CD14-positive monocyte (primary cell): ENCODE data around the gene TBC1D5. TPM values are rescaled to one million over a fixed set of nuclear protein-coding genes. Genes with fewer than 3 reads are reported as not detected.

ENCODE experiments used
- DNase-seq, 3 donors: peaks; one replicate each; pipeline ENCODE4 v3.0.0-alpha.2; 2011 to 2022
- H2AFZ ChIP-seq: 2 replicates; pipeline ENCODE4 v1.6.0; 2012; ENCODE audit warnings: mild to moderate bottlenecking, low read depth, low read length, inconsistent platforms; ENCODE audit not compliant: insufficient read depth, poor library complexity, severe bottlenecking
- H3K27ac ChIP-seq, 2 donors: 1 replicate in 1 of 2; 2 replicates in 1 of 2; pipeline ENCODE4 v1.5.1; 2012 to 2013; ENCODE audit warnings: low read length in 2 of 2, control low read depth in 1 of 2, inconsistent platforms in 1 of 2, low read depth in 1 of 2, mild to moderate bottlenecking in 1 of 2
- H3K27me3 ChIP-seq, 2 donors: one replicate each; pipeline versions ENCODE4 v1.6.0 to v1.6.1; 2011 to 2013; ENCODE audit warnings: low read length in 2 of 2; ENCODE audit not compliant: control insufficient read depth in 2 of 2, insufficient read depth in 2 of 2
- H3K36me3 ChIP-seq, 2 donors: replicated peaks in 1 of 2; 1 replicate in 1 of 2; 2 replicates in 1 of 2; pipeline versions ENCODE4 v1.5.1 to v1.6.1; 2012 to 2013; ENCODE audit warnings: low read length in 2 of 2, control low read depth in 1 of 2, inconsistent platforms in 1 of 2, mild to moderate bottlenecking in 1 of 2; ENCODE audit not compliant: insufficient read depth in 2 of 2, control insufficient read depth in 1 of 2
- H3K4me1 ChIP-seq, 2 donors: 1 replicate in 1 of 2; 2 replicates in 1 of 2; pipeline versions ENCODE4 v1.5.1 to v1.6.1; 2012 to 2013; ENCODE audit warnings: low read length in 2 of 2, control low read depth in 1 of 2, inconsistent platforms in 1 of 2, mild to moderate bottlenecking in 1 of 2, moderate library complexity in 1 of 2; ENCODE audit not compliant: insufficient read depth in 2 of 2, control insufficient read depth in 1 of 2
- H3K4me2 ChIP-seq: replicated peaks from 2 replicates; pipeline ENCODE3; 2012; ENCODE audit warnings: low read length, moderate library complexity, mild to moderate bottlenecking; ENCODE audit not compliant: poor library complexity, severe bottlenecking; ENCODE audit errors: extremely low read depth
- H3K4me3 ChIP-seq, 3 experiments: fragments of 200-600 bp in 1 of 3; sonication (generic) in 1 of 3; replicated peaks in 1 of 3; 1 replicate in 2 of 3; 2 replicates in 1 of 3; pipeline ENCODE4 v1.5.1; 2011 to 2013; ENCODE audit warnings: low read length in 3 of 3, mild to moderate bottlenecking in 3 of 3, control low read depth in 2 of 3, low read depth in 2 of 3, inconsistent platforms in 1 of 3, moderate library complexity in 1 of 3
- H3K79me2 ChIP-seq: 2 replicates; pipeline ENCODE4 v1.6.0; 2012; ENCODE audit warnings: mild to moderate bottlenecking, control low read depth, inconsistent platforms, low read length, moderate library complexity; ENCODE audit not compliant: insufficient read depth
- H3K9ac ChIP-seq: 2 replicates; pipeline ENCODE4 v1.6.0; 2017; ENCODE audit warnings: low read length, mild to moderate bottlenecking; ENCODE audit not compliant: insufficient read depth, poor library complexity, severe bottlenecking
- H3K9me3 ChIP-seq, 2 donors: replicated peaks in 1 of 2; 1 replicate in 1 of 2; 2 replicates in 1 of 2; pipeline versions ENCODE4 v1.5.1 to v1.6.1; 2012 to 2013; ENCODE audit warnings: low read length in 2 of 2, control low read depth in 1 of 2; ENCODE audit not compliant: control insufficient read depth in 1 of 2, insufficient read depth in 1 of 2
- H4K20me1 ChIP-seq: 2 replicates; pipeline ENCODE4 v1.6.0; 2012; ENCODE audit warnings: mild to moderate bottlenecking, low read length, control low read depth, moderate library complexity; ENCODE audit not compliant: insufficient read depth
- H3K27ac Mint-ChIP-seq, 7 donors: one replicate each; pipeline ENCODE4 v1.8.0; 2020; ENCODE audit warnings: mild to moderate bottlenecking in 7 of 7, mixed read lengths in 7 of 7, moderate library complexity in 6 of 7, inconsistent platforms in 2 of 7
- H3K27me3 Mint-ChIP-seq, 3 donors: one replicate each; pipeline ENCODE4 v1.8.0; 2021 to 2022; ENCODE audit warnings: low read depth in 3 of 3, mild to moderate bottlenecking in 3 of 3, mixed read lengths in 3 of 3, moderate library complexity in 3 of 3, inconsistent platforms in 1 of 3
- H3K36me3 Mint-ChIP-seq, 2 donors: one replicate each; pipeline ENCODE4 v1.8.0; 2020; ENCODE audit warnings: mixed read lengths in 2 of 2, inconsistent platforms in 1 of 2, mild to moderate bottlenecking in 1 of 2
- H3K4me1 Mint-ChIP-seq: one replicate; pipeline ENCODE4 v1.8.0; 2020; ENCODE audit warnings: mild to moderate bottlenecking, mixed read lengths
- H3K4me3 Mint-ChIP-seq, 2 donors: one replicate each; pipeline ENCODE4 v1.8.0; 2020; ENCODE audit warnings: mild to moderate bottlenecking in 2 of 2, mixed read lengths in 2 of 2, moderate library complexity in 1 of 2
- H3K9me3 Mint-ChIP-seq, 7 donors: one replicate each; pipeline ENCODE4 v1.8.0; 2020 to 2022; ENCODE audit warnings: mixed read lengths in 7 of 7, mild to moderate bottlenecking in 6 of 7, moderate library complexity in 6 of 7, inconsistent platforms in 2 of 7
- WGBS: methylation state at CpG from one replicate; pipeline ENCODE4 v1.1.5; 2013; ENCODE audit warnings: missing lambda C conversion rate; ENCODE audit not compliant: insufficient coverage; 5-methylcytosine and 5-hydroxymethylcytosine counted together
- intact Hi-C, 2 donors: fragments of 100-400 bp; cut with micrococcal nuclease; formaldehyde crosslinking; loops; one replicate each; pipeline versions ENCODE4 v1.15.0 to v1.15.1; 2023
- polyA plus RNA-seq, 3 donors: library from polyadenylated mRNA; depleted of rRNA in 1 of 3; unstranded in 2 of 3; stranded (reverse) in 1 of 3; fragments of 300-500 nt in 2 of 3; fragments of >200 nt in 1 of 3; fragmentation: Illumina TruSeq in 2 of 3; gene quantifications; 1 replicate in 2 of 3; 2 replicates in 1 of 3; pipeline ENCODE4 v1.2.3, GENCODE V29; 2012 to 2021
- TF ChIP-seq, protein P1 (sequence below): fragments of 200-600 bp; IDR thresholded peaks from one replicate; pipeline ENCODE4 v1.8.0; 2022; ENCODE audit warnings: antibody characterized with exemption, mild to moderate bottlenecking

Gene TBC1D5
- polyA plus RNA-seq, 3 donors, result 17.6 to 35.3 (median 21.0) TPM

GRCh38 chr3:17529677-17530076 lies 212.8 kb downstream of the TBC1D5 start:
- no peak overlapping the region for H3K27ac ChIP-seq
- H3K79me2 ChIP-seq, result no peaks in the 10 kb centered on the region
- 85% methylated on average over 6 of the region's 11 CpGs for WGBS
- H3K4me1 Mint-ChIP-seq, result no peaks in the 10 kb centered on the region
- H3K9me3 ChIP-seq, result no peaks in the 10 kb centered on the region
- intact Hi-C loops, result no loop called here
- H3K4me1 ChIP-seq, result no peaks in the 10 kb centered on the region
- no peaks in the 10 kb centered on the region for H3K27me3 ChIP-seq
- H3K9ac ChIP-seq, result no peak overlapping the region
- no peak overlapping the region for H3K4me3 ChIP-seq
- H4K20me1 ChIP-seq, result peaks cover 3% of the 10 kb centered on the region
- peaks cover 5 to 9% of the 10 kb centered on the region in 2 donors for H3K36me3 Mint-ChIP-seq
- no peak overlapping the region for H3K4me2 ChIP-seq
- H3K9me3 Mint-ChIP-seq, result peaks cover 0 to 4% (median 0%) of the 10 kb centered on the region in 7 donors
- no peak for DNase-seq
- TF ChIP-seq, protein P1, sequence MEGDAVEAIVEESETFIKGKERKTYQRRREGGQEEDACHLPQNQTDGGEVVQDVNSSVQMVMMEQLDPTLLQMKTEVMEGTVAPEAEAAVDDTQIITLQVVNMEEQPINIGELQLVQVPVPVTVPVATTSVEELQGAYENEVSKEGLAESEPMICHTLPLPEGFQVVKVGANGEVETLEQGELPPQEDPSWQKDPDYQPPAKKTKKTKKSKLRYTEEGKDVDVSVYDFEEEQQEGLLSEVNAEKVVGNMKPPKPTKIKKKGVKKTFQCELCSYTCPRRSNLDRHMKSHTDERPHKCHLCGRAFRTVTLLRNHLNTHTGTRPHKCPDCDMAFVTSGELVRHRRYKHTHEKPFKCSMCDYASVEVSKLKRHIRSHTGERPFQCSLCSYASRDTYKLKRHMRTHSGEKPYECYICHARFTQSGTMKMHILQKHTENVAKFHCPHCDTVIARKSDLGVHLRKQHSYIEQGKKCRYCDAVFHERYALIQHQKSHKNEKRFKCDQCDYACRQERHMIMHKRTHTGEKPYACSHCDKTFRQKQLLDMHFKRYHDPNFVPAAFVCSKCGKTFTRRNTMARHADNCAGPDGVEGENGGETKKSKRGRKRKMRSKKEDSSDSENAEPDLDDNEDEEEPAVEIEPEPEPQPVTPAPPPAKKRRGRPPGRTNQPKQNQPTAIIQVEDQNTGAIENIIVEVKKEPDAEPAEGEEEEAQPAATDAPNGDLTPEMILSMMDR, result no peak
- H3K27me3 Mint-ChIP-seq, result no peaks in the 10 kb centered on the region
- no peak overlapping the region for H3K27ac Mint-ChIP-seq
- H3K4me3 Mint-ChIP-seq, result no peak overlapping the region
- H2AFZ ChIP-seq, result no peak overlapping the region
- no peaks in the 10 kb centered on the region for H3K36me3 ChIP-seq

- peaks cover 4 to 11% of the 10 kb centered on the region in 2 donors for H3K36me3 Mint-ChIP-seq
- H3K9me3 Mint-ChIP-seq, result no peaks in the 10 kb centered on the region
- TF ChIP-seq, protein P1, result no peak
- H3K4me1 ChIP-seq, result no peaks in the 10 kb centered on the region
- no peaks in the 10 kb centered on the region for H3K27me3 Mint-ChIP-seq
- H3K9ac ChIP-seq, result no peak overlapping the region
- intact Hi-C loops, result no loop called here
- no peak overlapping the region for H2AFZ ChIP-seq
- H4K20me1 ChIP-seq, result peaks cover 7% of the 10 kb centered on the region
- whole genome bisulfite sequencing, result 96% methylated on average over 11 of the region's 13 CpGs
- no peak overlapping the region for H3K4me3 ChIP-seq
- H3K4me3 Mint-ChIP-seq, result no peak overlapping the region
- no peaks in the 10 kb centered on the region for H3K27me3 ChIP-seq
- H3K79me2 ChIP-seq, result no peaks in the 10 kb centered on the region
- peaks cover 0 to 4% of the 10 kb centered on the region in 2 donors for H3K36me3 ChIP-seq
- no peak overlapping the region for H3K27ac ChIP-seq
- H3K9me3 ChIP-seq, result no peaks in the 10 kb centered on the region
- no peak for DNase-seq
- peaks cover 2% of the 10 kb centered on the region for H3K4me1 Mint-ChIP-seq
- no peak overlapping the region for H3K4me2 ChIP-seq
- H3K27ac Mint-ChIP-seq, result peak overlapping the region in 4 of 7 donors; percentile 5 to 73 (median 25)
Measured at GRCh38 chr3:17518189-17519059, 224.0 kb downstream of the TBC1D5 start.
